Mucosa of gallbladder (tissue), 1 donor: Measurements from ENCODE around the gene TBC1D24. TPM values are rescaled to one million over a fixed set of nuclear protein-coding genes. Genes with fewer than 3 reads are reported as not detected.
"Not testable (repeated sequence)": the region's sequence is repeated elsewhere in the genome, so short reads cannot be mapped to it uniquely, and the experiment has no call there.

ENCODE experiments used
- DNase-seq: peaks from one replicate; pipeline ENCODE4 v3.0.0-alpha.2; 2020; ENCODE audit warnings: low spot score
- total RNA-seq: library from RNA; stranded (reverse); gene quantifications from one replicate; pipeline ENCODE4 v1.2.1, GENCODE V29; 2021
- donor health status: DM: no; HTN: no; CAD: no.

The TBC1D24 gene
- total RNA-seq, 1 donor from 2014 or later = 20.6 TPM

DNA sequence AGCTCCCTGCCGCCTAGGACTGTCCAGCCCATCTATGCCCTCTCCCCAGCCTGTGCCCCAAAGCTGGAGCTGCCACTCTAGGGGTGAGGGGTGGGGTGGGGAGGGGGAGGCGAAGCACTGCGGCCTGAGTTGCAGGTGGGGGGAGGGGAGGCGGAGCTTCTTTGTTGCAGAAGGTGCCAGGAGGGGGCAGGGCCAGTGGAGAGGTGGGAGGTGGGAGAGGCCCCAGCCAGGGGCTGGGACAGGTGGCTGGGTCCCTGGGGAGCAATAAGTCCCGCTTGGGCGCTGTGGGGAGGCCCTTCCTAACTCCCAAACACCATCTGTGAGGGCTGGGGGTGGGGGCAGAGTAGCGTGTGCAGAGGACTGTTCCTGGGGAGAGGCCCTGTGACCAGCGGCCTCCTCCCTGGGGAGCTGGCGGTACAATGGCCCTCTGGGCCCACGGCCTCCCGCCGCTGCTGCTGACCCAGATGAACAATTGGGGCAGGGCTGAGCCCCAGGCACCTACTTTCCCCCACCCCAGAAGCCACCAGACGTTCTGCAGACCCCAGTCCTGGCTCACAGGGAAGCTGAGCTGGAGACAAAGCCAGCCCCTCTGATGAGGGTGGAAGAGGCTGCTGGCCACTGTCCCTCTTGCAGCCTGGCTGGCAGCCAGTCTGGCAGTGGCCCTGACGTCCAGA is 6.1 kb upstream of the TBC1D24 start:
- no peak for DNase-seq

DNA sequence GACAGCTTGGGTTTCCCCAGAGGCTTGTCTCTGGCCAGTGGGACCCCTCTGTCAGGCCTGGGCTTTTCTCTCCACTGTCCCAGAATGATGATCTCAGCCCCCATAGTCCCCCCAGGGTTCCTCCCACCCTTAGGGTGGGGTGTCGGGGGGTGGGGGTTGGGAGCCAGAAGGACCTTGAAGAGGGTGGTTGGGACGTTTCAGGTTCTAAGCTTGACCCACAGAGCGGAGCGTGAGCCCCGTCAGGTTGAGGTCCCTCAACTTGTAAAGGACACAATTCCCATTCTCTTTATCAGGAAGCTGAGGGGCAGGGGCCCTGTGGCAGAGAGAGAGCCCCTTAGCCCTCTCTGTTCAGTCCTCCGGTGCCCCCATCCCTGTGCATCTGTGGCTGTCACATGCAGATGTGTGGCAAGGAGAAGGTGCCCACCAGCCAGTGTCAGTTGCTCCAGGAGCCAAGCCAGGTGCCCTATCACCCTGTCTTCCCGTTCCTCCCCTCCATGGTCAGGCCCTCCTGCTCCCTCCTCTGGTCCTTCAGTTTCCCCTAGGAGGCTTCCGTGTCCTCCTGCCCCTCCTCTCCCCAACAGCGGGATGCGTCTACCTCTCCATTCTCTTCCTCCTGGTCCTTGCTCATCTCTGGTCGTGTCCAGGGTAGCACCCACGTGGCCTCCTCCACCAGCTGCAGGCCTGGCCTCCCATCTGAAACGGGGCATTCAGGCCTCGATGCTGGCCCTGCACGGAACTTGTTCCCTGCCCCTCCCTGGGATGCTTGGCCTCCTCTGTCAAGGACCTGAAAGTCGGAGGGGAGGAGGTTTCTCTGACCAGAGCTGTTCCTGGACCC is 5.3 kb upstream of the TBC1D24 start:
- no peak for DNase-seq

DNA sequence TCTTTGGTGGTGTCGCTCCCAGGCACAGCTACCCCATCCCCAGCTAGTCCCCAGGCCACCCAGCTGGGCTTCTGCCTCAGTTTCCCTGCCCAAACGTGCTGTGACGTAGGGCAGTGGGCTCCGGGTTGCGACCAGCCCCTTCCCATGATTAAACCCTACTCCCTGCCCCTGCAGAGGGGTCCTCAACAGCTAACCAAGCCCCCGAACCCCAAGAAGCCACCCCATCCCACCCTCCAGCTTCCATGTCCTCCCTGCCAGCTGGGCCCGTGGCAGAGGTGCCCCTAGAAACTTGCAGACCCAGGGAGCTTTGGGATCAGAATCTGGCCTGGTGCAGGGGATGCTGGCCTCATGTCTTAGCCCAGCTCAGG is 4.7 kb upstream of the TBC1D24 start:
- no peak for DNase-seq

DNA sequence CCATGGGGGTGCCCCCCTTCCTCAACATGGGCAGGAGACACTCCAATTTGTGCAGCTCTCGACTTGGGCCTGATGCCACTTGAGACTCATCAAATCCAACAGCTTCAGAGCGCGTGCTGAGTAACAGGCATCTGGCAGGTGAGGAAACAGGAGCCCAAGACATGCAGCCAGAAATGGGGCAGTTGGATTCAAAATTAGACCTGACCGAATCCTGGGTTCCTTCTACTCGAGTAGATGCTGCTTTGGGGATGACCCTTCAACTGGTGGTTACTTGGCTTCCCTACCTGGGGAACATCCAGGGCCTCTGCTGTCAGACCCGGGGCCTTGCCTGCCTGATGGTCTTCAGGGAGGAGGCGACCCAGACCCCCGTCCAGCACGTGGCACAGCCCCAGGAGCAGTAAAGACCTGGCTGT is 4.3 kb upstream of the TBC1D24 start:
- no peak for DNase-seq

DNA sequence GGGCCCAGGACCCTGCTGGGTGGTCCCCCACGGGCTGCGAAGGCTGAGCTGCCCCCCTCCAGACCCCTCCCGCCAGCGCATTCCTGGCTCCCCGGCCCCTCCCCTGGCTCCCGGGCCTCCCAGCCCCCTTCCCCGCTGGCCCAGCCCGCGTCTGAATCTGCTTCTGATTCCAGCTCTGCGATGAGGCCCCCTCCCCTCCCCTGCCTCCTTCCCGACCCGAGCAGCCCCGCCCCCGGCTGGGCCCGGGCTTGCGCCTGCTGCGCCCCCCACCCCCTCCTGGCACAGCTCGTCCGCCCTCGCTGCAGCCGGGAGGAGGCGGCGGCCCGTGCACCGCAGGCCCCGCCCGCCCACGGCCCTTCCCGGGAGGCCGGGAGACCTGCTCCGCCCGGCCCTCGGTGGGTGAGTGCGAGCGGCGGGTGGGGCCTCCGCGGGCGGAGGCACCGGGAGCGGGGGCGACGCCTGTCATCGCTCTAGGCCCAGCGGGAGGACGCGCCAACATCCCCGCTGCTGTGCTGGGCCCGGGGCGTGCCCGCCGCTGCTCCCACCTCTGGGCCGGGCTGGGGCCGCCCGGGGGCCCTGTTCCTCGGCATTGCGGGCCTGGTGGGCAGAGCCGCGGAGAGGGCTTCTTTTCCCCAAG is 3.8 kb upstream of the TBC1D24 start, which contains the start of gene NTN3:
Gene NTN3, plus strand, starts transcription at position 282 of the 637 bp plus-strand sequence. CDS start 405 bp downstream, outside the sequence.
- DNase-seq = no peak

DNA sequence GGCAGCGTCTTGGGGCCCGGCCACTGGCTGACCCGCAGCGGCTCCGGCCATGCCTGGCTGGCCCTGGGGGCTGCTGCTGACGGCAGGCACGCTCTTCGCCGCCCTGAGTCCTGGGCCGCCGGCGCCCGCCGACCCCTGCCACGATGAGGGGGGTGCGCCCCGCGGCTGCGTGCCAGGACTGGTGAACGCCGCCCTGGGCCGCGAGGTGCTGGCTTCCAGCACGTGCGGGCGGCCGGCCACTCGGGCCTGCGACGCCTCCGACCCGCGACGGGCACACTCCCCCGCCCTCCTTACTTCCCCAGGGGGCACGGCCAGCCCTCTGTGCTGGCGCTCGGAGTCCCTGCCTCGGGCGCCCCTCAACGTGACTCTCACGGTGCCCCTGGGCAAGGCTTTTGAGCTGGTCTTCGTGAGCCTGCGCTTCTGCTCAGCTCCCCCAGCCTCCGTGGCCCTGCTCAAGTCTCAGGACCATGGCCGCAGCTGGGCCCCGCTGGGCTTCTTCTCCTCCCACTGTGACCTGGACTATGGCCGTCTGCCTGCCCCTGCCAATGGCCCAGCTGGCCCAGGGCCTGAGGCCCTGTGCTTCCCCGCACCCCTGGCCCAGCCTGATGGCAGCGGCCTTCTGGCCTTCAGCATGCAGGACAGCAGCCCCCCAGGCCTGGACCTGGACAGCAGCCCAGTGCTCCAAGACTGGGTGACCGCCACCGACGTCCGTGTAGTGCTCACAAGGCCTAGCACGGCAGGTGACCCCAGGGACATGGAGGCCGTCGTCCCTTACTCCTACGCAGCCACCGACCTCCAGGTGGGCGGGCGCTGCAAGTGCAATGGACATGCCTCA is 3.1 kb upstream of the TBC1D24 start:
- DNase-seq = no peak

DNA sequence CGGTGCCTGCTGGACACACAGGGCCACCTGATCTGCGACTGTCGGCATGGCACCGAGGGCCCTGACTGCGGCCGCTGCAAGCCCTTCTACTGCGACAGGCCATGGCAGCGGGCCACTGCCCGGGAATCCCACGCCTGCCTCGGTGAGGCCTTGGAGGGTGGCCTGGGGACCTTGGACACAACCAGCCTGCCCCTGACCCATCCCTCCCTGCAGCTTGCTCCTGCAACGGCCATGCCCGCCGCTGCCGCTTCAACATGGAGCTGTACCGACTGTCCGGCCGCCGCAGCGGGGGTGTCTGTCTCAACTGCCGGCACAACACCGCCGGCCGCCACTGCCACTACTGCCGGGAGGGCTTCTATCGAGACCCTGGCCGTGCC is 2.5 kb upstream of the TBC1D24 start:
- DNase-seq = no peak

DNA sequence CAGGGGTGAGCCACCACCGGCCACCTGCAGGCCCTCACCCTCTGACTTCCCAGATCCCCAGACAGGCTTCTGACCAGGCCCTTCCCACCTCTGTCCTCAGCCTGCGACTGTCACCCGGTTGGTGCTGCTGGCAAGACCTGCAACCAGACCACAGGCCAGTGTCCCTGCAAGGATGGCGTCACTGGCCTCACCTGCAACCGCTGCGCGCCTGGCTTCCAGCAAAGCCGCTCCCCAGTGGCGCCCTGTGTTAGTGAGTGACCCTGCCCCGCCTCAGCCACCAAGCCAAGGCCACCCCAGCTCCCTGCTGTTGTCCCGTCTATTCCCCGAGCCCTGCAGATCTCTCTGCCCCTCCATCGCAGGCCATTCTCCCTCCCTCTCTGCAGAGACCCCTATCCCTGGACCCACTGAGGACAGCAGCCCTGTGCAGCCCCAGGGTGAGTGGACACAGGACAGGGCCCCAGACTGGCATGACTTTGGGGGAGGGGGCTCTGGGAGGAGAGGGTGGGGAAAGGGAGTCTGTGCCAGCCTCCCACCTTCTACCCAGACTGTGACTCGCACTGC is 2.0 kb upstream of the TBC1D24 start:
- no peak for DNase-seq

DNA sequence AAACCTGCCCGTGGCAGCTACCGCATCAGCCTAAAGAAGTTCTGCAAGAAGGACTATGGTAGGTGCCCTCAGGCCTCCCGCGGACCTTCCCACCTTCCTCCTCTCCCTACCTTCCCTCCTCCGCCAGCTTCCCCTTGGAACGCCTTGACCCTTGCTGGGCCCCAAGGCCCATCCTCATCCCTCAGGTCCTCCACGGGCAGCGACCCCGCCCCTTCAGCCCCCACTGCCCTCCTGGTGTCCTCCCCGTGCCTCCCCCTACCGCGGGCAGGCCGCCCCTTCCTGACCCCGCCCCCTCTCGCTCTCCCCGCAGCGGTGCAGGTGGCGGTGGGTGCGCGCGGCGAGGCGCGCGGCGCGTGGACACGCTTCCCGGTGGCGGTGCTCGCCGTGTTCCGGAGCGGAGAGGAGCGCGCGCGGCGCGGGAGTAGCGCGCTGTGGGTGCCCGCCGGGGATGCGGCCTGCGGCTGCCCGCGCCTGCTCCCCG is 1.4 kb upstream of the TBC1D24 start:
- no peak for DNase-seq

DNA sequence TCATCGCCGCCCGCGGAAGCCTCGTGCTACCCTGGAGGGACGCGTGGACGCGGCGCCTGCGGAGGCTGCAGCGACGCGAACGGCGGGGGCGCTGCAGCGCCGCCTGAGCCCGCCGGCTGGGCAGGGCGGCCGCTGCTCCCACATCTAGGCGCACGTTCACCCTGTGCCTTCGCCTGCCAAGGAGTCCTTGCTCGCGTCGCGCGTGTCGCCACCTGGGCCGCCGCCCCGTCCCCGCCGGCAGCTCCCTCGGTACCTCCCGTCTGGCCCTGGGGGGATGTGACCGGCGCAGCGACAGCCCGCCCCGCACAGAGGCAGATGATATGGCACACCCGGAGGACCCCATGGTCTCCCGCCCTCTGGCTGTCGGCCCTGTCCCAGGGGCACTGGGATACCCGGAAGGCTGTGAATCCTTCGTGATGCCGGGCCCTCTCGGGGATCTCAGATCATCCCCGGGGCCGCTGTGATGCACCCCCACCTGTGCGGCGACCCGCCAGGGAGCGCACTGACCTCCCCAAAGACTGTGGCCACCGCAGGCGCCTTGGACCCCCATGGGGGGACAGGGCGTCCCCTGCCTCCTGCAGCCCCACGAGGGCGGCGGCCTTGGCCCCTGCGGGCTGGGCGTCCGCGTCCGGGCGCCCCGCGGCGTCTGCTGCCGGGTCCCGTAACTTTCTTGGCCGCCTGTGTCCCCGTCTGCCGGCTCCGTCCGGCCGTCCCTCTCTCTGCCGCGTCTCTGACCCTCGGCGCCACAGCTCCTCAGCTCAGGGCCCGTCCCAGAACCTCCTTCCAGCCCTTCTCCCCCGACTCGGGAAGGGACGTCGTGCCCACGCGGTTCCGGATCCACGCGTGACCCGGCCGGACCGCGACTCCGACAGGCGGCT is 689 bp upstream of the TBC1D24 start:
- peak; percentile 26 for DNase-seq

DNA sequence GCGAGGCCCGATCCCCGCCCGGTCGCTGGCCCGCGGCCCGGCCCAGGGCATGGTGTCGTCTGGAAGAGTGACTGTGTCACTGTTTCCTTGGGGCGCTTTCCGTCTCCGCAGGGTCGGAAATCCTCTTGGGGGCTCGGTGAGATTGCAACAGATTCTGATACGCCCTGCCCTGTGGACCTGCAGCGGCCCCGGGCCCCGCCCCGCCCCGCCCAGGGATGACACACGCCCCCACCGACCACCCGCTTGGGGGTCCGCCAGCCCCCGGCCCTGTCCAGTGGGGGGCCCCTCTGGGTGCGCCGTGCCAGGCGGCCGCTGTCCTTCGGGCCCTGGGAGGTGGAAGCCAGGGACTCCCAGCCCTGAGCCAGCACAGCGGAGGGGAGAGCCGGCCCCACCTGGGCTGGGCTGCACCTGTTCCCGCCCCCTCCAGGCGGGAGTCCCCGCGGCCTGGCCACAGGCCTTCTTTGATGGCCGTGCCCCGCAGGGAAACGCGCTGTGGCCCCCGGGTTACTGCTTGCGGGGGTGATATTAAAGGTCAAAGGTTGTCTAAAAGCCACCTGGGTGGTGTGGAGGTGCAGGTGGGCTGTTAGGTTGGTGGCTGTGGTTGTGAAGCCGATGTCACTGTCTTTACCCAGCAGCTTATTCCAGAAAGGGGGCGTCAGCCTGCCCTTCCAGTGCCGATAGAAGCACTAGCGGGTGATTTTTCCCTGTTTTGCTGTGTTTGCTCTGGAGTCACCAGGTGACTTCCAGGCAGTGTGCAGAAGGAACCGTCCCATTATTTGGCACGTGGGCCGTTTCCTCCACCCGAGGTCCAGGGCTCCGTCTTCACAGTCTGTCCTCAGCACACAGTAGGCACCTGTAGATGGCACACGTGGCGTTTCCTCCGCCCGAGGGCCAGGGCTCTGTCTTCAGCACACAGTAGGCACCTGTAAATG is 752 bp downstream of the TBC1D24 start:
- no peak for DNase-seq

DNA sequence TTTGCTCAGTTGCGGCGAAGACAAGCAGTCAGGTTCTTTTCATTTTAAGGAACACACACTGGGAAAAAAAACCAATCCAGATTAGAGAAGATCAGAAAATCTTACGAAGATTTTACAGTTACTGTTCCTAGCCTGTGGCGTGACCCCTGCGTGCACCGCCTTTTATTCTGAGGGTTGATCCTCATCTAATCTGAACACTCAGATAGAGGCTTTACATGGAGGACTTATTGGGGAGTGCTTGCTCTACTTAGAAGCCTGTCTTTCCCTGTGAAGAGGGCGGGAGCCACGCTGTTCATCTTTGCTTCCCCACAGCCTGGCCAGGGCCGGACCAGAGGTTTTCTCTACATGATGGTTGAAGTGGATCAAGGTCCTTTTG is 1.4 kb downstream of the TBC1D24 start:
- DNase-seq = no peak

DNA sequence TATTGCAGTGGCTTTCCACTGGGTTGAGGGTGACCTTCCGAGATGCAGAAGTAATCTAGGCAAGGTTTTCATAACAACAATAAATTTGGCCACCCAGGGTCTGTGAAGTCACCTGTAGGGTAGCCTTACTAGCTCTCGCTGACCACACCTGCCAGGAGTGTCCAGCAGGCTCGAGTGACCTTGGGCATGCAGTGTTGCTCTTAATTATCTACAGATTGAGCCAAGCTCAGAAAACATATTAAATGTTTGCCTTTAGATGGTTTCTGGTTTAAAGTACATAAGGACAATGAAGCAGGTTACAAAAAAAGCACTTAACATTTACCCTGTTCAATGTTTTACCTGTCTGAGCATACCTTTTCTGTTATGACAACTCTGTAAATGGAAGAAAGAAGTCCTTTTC is 1.8 kb downstream of the TBC1D24 start:
- DNase-seq = no peak

DNA sequence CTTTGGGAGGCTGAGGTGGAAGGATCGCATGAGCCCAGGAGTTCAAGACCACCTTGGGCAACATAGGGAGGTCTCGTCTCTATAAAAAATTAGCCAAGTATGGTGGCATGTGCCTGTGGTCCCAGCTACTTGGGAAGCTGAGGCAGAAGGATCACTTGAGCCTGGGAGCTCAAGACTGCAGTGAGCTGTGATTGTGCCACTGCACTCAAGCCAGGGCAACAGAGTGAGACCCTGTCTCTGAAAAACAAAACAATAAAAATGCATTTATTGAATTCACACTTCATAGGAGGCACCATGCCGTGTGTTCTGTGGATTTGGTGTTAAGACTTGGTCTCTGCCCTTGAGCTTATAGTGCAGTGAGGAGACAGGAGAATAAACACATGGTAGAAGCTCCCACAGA is 2.4 kb downstream of the TBC1D24 start:
- no peak for DNase-seq

DNA sequence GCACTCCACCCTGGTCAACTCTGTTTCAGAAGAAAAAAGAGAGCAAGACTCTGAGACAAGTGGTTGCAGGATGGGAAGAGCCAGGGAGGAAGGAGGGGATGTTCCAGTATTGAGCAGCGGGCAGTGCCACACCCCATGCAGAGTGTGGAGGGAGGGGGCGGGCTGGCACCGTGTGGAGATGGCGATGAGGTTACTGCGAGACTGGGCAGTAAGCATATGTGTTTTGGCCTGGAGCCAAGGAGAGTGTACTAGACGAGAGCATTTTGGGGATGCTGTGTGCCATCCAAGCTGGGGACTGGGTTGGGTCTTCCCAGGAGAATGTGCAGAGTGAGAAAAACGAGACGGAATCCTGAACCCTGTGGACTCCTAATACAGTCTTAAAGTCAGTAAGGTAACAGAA is 3.4 kb downstream of the TBC1D24 start:
- no peak for DNase-seq

DNA sequence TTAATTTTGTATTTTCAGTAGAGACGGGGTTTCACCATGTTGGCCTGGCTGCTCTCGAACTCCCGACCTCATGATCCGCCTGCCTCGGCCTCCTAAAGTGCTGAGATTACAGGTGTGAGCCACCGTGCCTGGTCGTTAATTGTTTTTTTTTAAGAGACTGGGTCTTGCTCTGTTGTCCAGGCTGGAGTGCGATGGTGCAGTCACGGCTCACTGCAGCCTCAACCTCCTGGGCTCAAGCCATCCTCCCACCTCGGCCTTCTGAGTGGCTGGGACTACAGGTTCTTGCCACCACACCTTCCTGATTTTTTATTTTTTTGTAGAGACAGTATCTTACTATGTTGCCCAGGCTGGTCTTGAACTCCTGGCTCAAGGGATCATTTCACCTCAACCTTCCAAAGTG is 5.1 kb downstream of the TBC1D24 start:
- not testable (repeated sequence) for DNase-seq

DNA sequence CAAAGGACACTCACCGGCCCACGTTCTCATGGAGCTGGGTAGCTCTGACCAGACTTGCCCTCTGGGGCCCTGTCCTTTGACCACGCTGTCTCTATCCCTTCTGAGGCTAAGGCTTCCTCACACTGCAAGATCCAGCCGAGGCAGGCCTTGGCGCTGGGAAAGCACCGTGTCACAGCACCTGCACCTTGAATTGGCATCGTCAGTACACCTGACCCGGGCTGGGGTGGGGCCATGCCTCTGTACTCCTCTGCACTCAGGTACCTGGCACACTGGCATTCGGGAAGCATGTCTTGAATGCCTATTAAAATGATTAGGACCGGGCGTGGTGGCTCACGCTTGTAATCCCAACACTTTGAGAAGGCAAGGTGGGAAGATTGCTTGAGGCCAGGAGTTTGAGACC is 6.0 kb downstream of the TBC1D24 start:
- DNase-seq = peak; percentile 45

DNA sequence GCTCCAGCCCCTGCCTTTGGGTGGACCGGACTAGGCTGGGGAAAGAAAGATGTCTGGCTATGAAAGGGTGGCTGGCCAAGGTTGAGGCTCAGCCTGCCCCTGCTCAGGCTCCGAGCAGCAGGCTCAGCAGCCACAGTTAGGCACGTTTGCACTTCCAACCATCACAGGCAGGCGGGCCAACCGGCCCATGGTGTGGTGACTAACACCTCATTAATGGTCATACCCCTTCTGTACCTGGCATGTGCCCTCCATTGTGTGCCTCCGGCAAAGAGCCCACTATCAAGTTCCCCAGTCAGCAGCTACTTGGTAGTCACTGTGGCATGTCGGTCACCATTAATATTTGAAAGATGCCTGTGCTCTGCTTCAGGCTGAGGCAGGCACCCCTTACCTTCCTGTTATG is 6.7 kb downstream of the TBC1D24 start:
- no peak for DNase-seq

DNA sequence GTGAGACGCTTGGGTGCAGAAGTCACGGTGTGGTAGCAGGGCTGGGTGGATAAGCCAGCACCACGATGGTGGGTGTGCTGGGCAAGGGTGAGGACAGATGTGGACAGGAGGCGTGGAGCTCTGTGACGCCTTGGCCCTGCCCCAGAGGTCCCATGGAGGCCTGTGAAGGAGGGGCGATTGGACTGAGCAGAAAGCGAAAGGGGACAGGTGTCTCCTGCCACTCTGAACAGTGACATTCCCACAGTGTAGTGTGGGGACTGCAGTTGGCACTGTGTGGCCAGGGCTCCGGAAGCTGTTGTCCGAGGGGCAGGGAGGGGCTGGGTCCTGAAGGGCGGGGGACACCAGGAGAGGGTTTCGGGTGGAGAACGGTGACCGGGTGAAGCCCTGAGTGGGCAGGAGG is 7.3 kb downstream of the TBC1D24 start:
- DNase-seq = no peak
